K562 (cell line): ENCODE results near the gene HNRNPA2B1. TPM values are rescaled to one million over a fixed set of nuclear protein-coding genes. Genes with fewer than 3 reads are reported as not detected.

Source experiments
- CUX1 ChIP-seq: fragments of 200-800 bp; sonication (Bioruptor generic); IDR thresholded peaks from 2 replicates; pipeline ENCODE4 v1.6.1; 2016; ENCODE audit warnings: missing genetic modification characterization, missing compliant biosample characterization
- KAT2B ChIP-seq: IDR thresholded peaks from one replicate; pipeline ENCODE4 v1.6.1; 2012; ENCODE audit warnings: low read depth, mild to moderate bottlenecking, control low read depth, inconsistent platforms, low read length, moderate library complexity
- KDM5B ChIP-seq: fragments of 200-600 bp; sonication (generic); IDR thresholded peaks from 2 replicates; pipeline ENCODE4 v1.6.1; 2012; ENCODE audit warnings: low read depth, mild to moderate bottlenecking, moderate library complexity, low read length, control low read depth, inconsistent platforms; ENCODE audit not compliant: insufficient replicate concordance
- NUFIP1 ChIP-seq: fragments of 450-650 bp; IDR thresholded peaks from 2 replicates; pipeline ENCODE4 v1.6.1; 2018; ENCODE audit not compliant: partially characterized antibody
- POLR3G ChIP-seq: IDR thresholded peaks from 2 replicates; pipeline ENCODE4 v1.6.1; 2011; ENCODE audit not compliant: insufficient read length, insufficient replicate concordance; ENCODE audit errors: extremely low read depth
- SNAPC5 ChIP-seq: fragments of 250-450 bp; sonication (Bioruptor Pico); IDR thresholded peaks from 2 replicates; pipeline ENCODE4 v1.8.0; 2021; ENCODE audit warnings: moderate library complexity, mild to moderate bottlenecking, inconsistent platforms
- SP1 ChIP-seq: sonication (generic); formaldehyde crosslinking; IDR thresholded peaks from 2 replicates; pipeline ENCODE4 v1.8.1; 2022; ENCODE audit warnings: mild to moderate bottlenecking, missing genetic modification reagents
- TAF7 ChIP-seq: fragments of 450-650 bp; IDR thresholded peaks from 2 replicates; pipeline ENCODE4 v1.6.1; 2016; ENCODE audit warnings: missing genetic modification characterization, missing compliant biosample characterization
- TFAM ChIP-seq: fragments of 250-450 bp; sonication (Bioruptor Pico); conservative IDR thresholded peaks from 2 replicates; pipeline ENCODE4 v1.5.0; 2021; ENCODE audit warnings: mild to moderate bottlenecking, moderate library complexity
- ZBTB1 ChIP-seq: sonication (generic); formaldehyde crosslinking; IDR thresholded peaks from 2 replicates; pipeline ENCODE4 v1.8.1; 2023; ENCODE audit warnings: missing genetic modification reagents, low read depth, mild to moderate bottlenecking, borderline replicate concordance
- ZBTB49 ChIP-seq: sonication (generic); formaldehyde crosslinking; IDR thresholded peaks from 2 replicates; pipeline ENCODE4 v1.8.0; 2022; ENCODE audit warnings: missing genetic modification reagents, mild to moderate bottlenecking, borderline replicate concordance
- ZNF140 ChIP-seq: fragments of 250-450 bp; sonication (Bioruptor Pico); IDR thresholded peaks from 2 replicates; pipeline ENCODE4 v1.8.0; 2021; ENCODE audit warnings: moderate library complexity, mild to moderate bottlenecking, inconsistent platforms
- ZNF785 ChIP-seq: fragments of 250-450 bp; sonication (Bioruptor Pico); IDR thresholded peaks from 2 replicates; pipeline ENCODE4 v1.4.0; 2020; ENCODE audit warnings: mild to moderate bottlenecking
- polyA plus RNA-seq, 8 experiments: library from polyadenylated mRNA; depleted of rRNA in 4 of 8; stranded (reverse) in 5 of 8; unstranded in 3 of 8; fragments of >200 nt; fragmentation: Nextera tagmentation in 2 of 8; fragmentation: Illumina TruSeq in 1 of 8; extraction: Ambion mirVana in 2 of 8; extraction: Trizol in 1 of 8; gene quantifications; 2 replicates each; pipeline versions ENCODE4 v1.2.1 to v1.2.3, GENCODE V29; 2011 to 2014; ENCODE audit warnings: inconsistent platforms in 1 of 8, missing spikeins in 1 of 8
- total RNA-seq, 7 experiments: library from RNA; depleted of rRNA in 6 of 7; stranded (reverse); fragments of >200 nt in 6 of 7; fragmentation: Illumina TruSeq in 2 of 7; extraction: Trizol in 2 of 7; gene quantifications; 2 replicates each; pipeline versions ENCODE4 v1.2.1 to v1.2.3, GENCODE V29; 2011 to 2021; ENCODE audit warnings: low replicate concordance in 1 of 7
- TF ChIP-seq, protein P1 (sequence below): sonication (generic); formaldehyde crosslinking; IDR thresholded peaks from 2 replicates; pipeline ENCODE4 v1.4.0; 2020; ENCODE audit warnings: mild to moderate bottlenecking, missing genetic modification reagents

The HNRNPA2B1 gene
- total and polyA plus RNA-seq, 9 of the 15 experiments (the other 6 are each of a cell fraction or from before 2014, with no cell fraction given) = 630 to 1,989 (median 865) TPM

- no peak for TF ChIP-seq ZNF785 (CRISPR knock-in tag)
- no peak for TF ChIP-seq ZNF140
- TF ChIP-seq ZBTB49 (CRISPR knock-in tag) = no peak
- TF ChIP-seq TFAM (CRISPR knock-in tag) = no peak
- no peak for TF ChIP-seq POLR3G
- TF ChIP-seq, protein P1, sequence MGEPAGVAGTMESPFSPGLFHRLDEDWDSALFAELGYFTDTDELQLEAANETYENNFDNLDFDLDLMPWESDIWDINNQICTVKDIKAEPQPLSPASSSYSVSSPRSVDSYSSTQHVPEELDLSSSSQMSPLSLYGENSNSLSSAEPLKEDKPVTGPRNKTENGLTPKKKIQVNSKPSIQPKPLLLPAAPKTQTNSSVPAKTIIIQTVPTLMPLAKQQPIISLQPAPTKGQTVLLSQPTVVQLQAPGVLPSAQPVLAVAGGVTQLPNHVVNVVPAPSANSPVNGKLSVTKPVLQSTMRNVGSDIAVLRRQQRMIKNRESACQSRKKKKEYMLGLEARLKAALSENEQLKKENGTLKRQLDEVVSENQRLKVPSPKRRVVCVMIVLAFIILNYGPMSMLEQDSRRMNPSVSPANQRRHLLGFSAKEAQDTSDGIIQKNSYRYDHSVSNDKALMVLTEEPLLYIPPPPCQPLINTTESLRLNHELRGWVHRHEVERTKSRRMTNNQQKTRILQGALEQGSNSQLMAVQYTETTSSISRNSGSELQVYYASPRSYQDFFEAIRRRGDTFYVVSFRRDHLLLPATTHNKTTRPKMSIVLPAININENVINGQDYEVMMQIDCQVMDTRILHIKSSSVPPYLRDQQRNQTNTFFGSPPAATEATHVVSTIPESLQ = no peak
- TF ChIP-seq SP1 = peak; percentile 84; the same call in 1 of the 2 replicates
- no peak for TF ChIP-seq SNAPC5 (CRISPR knock-in tag)
- no peak for TF ChIP-seq NUFIP1
- no peak for TF ChIP-seq KAT2B
- peak; percentile 82 for TF ChIP-seq ZBTB1 (CRISPR knock-in tag)
- TF ChIP-seq KDM5B = peak; percentile 99
- TF ChIP-seq TAF7 (tag) = peak; percentile 97
- TF ChIP-seq CUX1 = no peak
Observed at GRCh38 chr7:26200444-26201246, at the start of gene HNRNPA2B1 (continued).
